Activated CD4-positive, alpha-beta memory T cell treated with anti-CD3 and anti-CD28 coated beads for 36 hours (primary cell): ENCODE data around the gene PCNX1. TPM values are rescaled to one million over a fixed set of nuclear protein-coding genes. Genes with fewer than 3 reads are reported as not detected.
"Not testable (repeated sequence)": the region's sequence is repeated elsewhere in the genome, so short reads cannot be mapped to it uniquely, and the experiment has no call there.

Source experiments
- CTCF ChIA-PET: fragments of 350-600 bp; sonication (Branson Sonifier 250); formaldehyde crosslinking; loops from one replicate; lab custom pipeline; 2021; ENCODE audit warnings: antibody characterized with exemption, inconsistent platforms; lab: Charles Lee
- POLR2A ChIA-PET: fragments of 350-600 bp; sonication (Branson Sonifier 250); formaldehyde crosslinking; loops from one replicate; lab custom pipeline; 2021; ENCODE audit warnings: antibody characterized with exemption; lab: Charles Lee
- DNase-seq: peaks from one replicate; pipeline ENCODE4 v3.0.0-alpha.2; 2020
- H3K27ac Mint-ChIP-seq: one replicate; pipeline ENCODE4 v1.8.0; 2021; ENCODE audit warnings: mixed read lengths
- H3K27me3 Mint-ChIP-seq: one replicate; pipeline ENCODE4 v1.8.0; 2021; ENCODE audit warnings: mixed read lengths
- H3K36me3 Mint-ChIP-seq: one replicate; pipeline ENCODE4 v1.8.0; 2021; ENCODE audit warnings: mixed read lengths
- H3K4me1 Mint-ChIP-seq: one replicate; pipeline ENCODE4 v1.8.0; 2021; ENCODE audit warnings: low read depth, mixed read lengths
- H3K4me3 Mint-ChIP-seq: one replicate; pipeline ENCODE4 v1.8.0; 2021; ENCODE audit warnings: mild to moderate bottlenecking, mixed read lengths
- H3K9me3 Mint-ChIP-seq: one replicate; pipeline ENCODE4 v1.8.0; 2021; ENCODE audit warnings: mixed read lengths
- intact Hi-C: fragments of 100-400 bp; cut with micrococcal nuclease; formaldehyde crosslinking; loops from one replicate; pipeline ENCODE4 v1.15.1; 2023
- total RNA-seq, 2 experiments: library from RNA; stranded (reverse); gene quantifications; one replicate each; pipeline ENCODE4 v1.2.3, GENCODE V29; 2021

The PCNX1 gene
- total RNA-seq, 2 experiments from 2014 or later = 39.2 to 44.4 TPM

GRCh38 chr14:70941637-70942341 lies 34.5 kb downstream of the PCNX1 start:
- CTCF ChIA-PET = interaction anchor here (0.8 to 3.0 kb wide), 11 partner anchors 11 to 40 kb away, joined by 3 to 27 read pairs (median 4); partner anchors contain the start of gene PCNX1

GRCh38 chr14:70942342-70942706 lies 35.1 kb downstream of the PCNX1 start:
- H3K4me1 Mint-ChIP-seq = peaks cover 73% of the 10 kb centered on the region
- ChIA-PET POLR2A (interaction anchor here (0.6 to 1.1 kb wide), 2 partner anchors 11 to 13 kb away, joined by 3 read pairs; no protein-coding TSS in a partner anchor), CTCF (interaction anchor here (0.8 to 3.0 kb wide), 8 partner anchors 11 to 41 kb away, joined by 3 to 27 read pairs (median 4); partner anchors contain the start of gene PCNX1)
- peak overlapping the region; percentile 74 for H3K27ac Mint-ChIP-seq
- H3K9me3 Mint-ChIP-seq = peaks cover 42% of the 10 kb centered on the region
- H3K4me3 Mint-ChIP-seq = no peak overlapping the region
- peaks cover 61% of the 10 kb centered on the region for H3K36me3 Mint-ChIP-seq
- no peak for DNase-seq
- intact Hi-C loops = loop anchor here (1.0 kb wide), 1 partner anchor 8 kb away; no protein-coding TSS in a partner anchor
- no peaks in the 10 kb centered on the region for H3K27me3 Mint-ChIP-seq

More at GRCh38 chr14:70941637-70942341, 34.5 kb downstream of the PCNX1 start:
- Mint-ChIP-seq H3K27ac (peak overlapping the region; percentile 86), H3K36me3 (peaks cover 56% of the 10 kb centered on the region), H3K4me1 (peaks cover 76% of the 10 kb centered on the region), H3K9me3 (peaks cover 43% of the 10 kb centered on the region), H3K4me3 (peak overlapping the region; percentile 57)
- POLR2A ChIA-PET = interaction anchor here (1.1 to 1.4 kb wide), 2 partner anchors 11 to 34 kb away, joined by 3 to 4 read pairs; partner anchors contain the start of gene PCNX1
- H3K27me3 Mint-ChIP-seq = not testable (repeated sequence)
- intact Hi-C loops = loop anchor here (1.0 kb wide), 1 partner anchor 7 kb away; no protein-coding TSS in a partner anchor
- peak; percentile 91 for DNase-seq

- peak overlapping the region; percentile 74 for H3K27ac Mint-ChIP-seq
- not testable (repeated sequence) for H3K27me3 Mint-ChIP-seq, H3K4me3 Mint-ChIP-seq
- intact Hi-C loops = loop anchor here (1.0 kb wide), 1 partner anchor 8 kb away; no protein-coding TSS in a partner anchor
- peaks cover 69% of the 10 kb centered on the region for H3K4me1 Mint-ChIP-seq
- peaks cover 46% of the 10 kb centered on the region for H3K9me3 Mint-ChIP-seq
- CTCF ChIA-PET = interaction anchor here (0.8 to 3.0 kb wide), 8 partner anchors 11 to 41 kb away, joined by 3 to 27 read pairs (median 4); partner anchors contain the start of gene PCNX1
- POLR2A ChIA-PET = interaction anchor here (0.6 kb wide), 1 partner anchor 12 kb away, joined by 3 read pairs; no protein-coding TSS in a partner anchor
- peak; percentile 49 for DNase-seq
- H3K36me3 Mint-ChIP-seq = peaks cover 63% of the 10 kb centered on the region
Observed at GRCh38 chr14:70942721-70943120, 35.5 kb downstream of the PCNX1 start.

GRCh38 chr14:70943838-70944237 lies 36.6 kb downstream of the PCNX1 start:
- Mint-ChIP-seq H3K9me3 (peaks cover 50% of the 10 kb centered on the region), H3K36me3 (peaks cover 70% of the 10 kb centered on the region), H3K4me1 (peaks cover 61% of the 10 kb centered on the region), H3K4me3 (no peak overlapping the region), H3K27me3 (no peaks in the 10 kb centered on the region), H3K27ac (peak overlapping the region; percentile 14)
- POLR2A ChIA-PET = no interaction called here
- CTCF ChIA-PET = interaction anchor here (1.0 to 1.2 kb wide), 2 partner anchors 10 to 37 kb away, joined by 3 to 5 read pairs; partner anchors contain the start of gene PCNX1
- no peak for DNase-seq
- intact Hi-C loops = no loop called here

- H3K9me3 Mint-ChIP-seq = peaks cover 33% of the 10 kb centered on the region
Observed at GRCh38 chr14:70947739-70948138, 40.5 kb downstream of the PCNX1 start.

GRCh38 chr14:70952485-70952884 lies 45.2 kb downstream of the PCNX1 start:
- Mint-ChIP-seq H3K4me1 (peaks cover 40% of the 10 kb centered on the region), H3K27me3 (no peaks in the 10 kb centered on the region), H3K4me3 (no peak overlapping the region), H3K9me3 (peaks cover 6% of the 10 kb centered on the region), H3K27ac (no peak overlapping the region), H3K36me3 (peaks cover 20% of the 10 kb centered on the region)
- no peak for DNase-seq
- intact Hi-C loops = no loop called here
- CTCF ChIA-PET = interaction anchor here (0.9 to 6.5 kb wide), 8 partner anchors 11 to 133 kb away, joined by 3 to 124 read pairs (median 13); partner anchors contain the start of gene PCNX1
- POLR2A ChIA-PET = interaction anchor here (1.2 to 1.3 kb wide), 2 partner anchors 11 to 21 kb away, joined by 3 to 4 read pairs; no protein-coding TSS in a partner anchor

More at GRCh38 chr14:70947739-70948138, 40.5 kb downstream of the PCNX1 start:
- Mint-ChIP-seq H3K27ac (no peak overlapping the region), H3K4me1 (peaks cover 27% of the 10 kb centered on the region), H3K27me3 (no peaks in the 10 kb centered on the region), H3K36me3 (peaks cover 60% of the 10 kb centered on the region), H3K4me3 (no peak overlapping the region)
- POLR2A ChIA-PET = no interaction called here
- DNase-seq = no peak
- CTCF ChIA-PET = interaction anchor here (1.5 kb wide), 1 partner anchor 40 kb away, joined by 5 read pairs; the partner anchor contains the start of gene PCNX1
- intact Hi-C loops = no loop called here

- Mint-ChIP-seq H3K4me3 (no peak overlapping the region), H3K9me3 (no peaks in the 10 kb centered on the region), H3K4me1 (peaks cover 45% of the 10 kb centered on the region), H3K27ac (no peak overlapping the region), H3K36me3 (peaks cover 13% of the 10 kb centered on the region), H3K27me3 (no peaks in the 10 kb centered on the region)
- intact Hi-C loops = no loop called here
- ChIA-PET POLR2A (interaction anchor here (0.7 kb wide), 1 partner anchor 67 kb away, joined by 3 read pairs; no protein-coding TSS in a partner anchor), CTCF (interaction anchor here (0.6 to 6.5 kb wide), 15 partner anchors 10 to 145 kb away, joined by 3 to 124 read pairs (median 5); partner anchors contain the start of genes MAP3K9 and PCNX1)
- no peak for DNase-seq
Observed at GRCh38 chr14:70954068-70954467, 46.8 kb downstream of the PCNX1 start.

- Mint-ChIP-seq H3K4me3 (no peak overlapping the region), H3K4me1 (peaks cover 45% of the 10 kb centered on the region), H3K27me3 (no peaks in the 10 kb centered on the region), H3K27ac (no peak overlapping the region), H3K36me3 (peaks cover 11% of the 10 kb centered on the region), H3K9me3 (no peaks in the 10 kb centered on the region)
- CTCF ChIA-PET = interaction anchor here (0.6 to 6.5 kb wide), 21 partner anchors 10 to 147 kb away, joined by 3 to 124 read pairs (median 6); partner anchors contain the start of genes MAP3K9 and PCNX1
- peak; percentile 57 for DNase-seq
- intact Hi-C loops = loop anchor here (1.0 kb wide), 3 partner anchors 49 to 139 kb away; partner anchors contain the start of gene PCNX1
- POLR2A ChIA-PET = interaction anchor here (0.7 to 1.4 kb wide), 2 partner anchors 13 to 37 kb away, joined by 3 to 4 read pairs; no protein-coding TSS in a partner anchor
Observed at GRCh38 chr14:70955543-70956480, 48.6 kb downstream of the PCNX1 start.

GRCh38 chr14:70956511-70956910 lies 49.3 kb downstream of the PCNX1 start:
- Mint-ChIP-seq H3K27ac (no peak overlapping the region), H3K9me3 (no peaks in the 10 kb centered on the region), H3K27me3 (no peaks in the 10 kb centered on the region), H3K4me1 (peaks cover 45% of the 10 kb centered on the region), H3K4me3 (no peak overlapping the region), H3K36me3 (peaks cover 9% of the 10 kb centered on the region)
- DNase-seq = no peak
- ChIA-PET POLR2A (no interaction called here), CTCF (interaction anchor here (2.6 to 6.5 kb wide), 4 partner anchors 16 to 137 kb away, joined by 12 to 124 read pairs (median 40); partner anchors contain the start of gene PCNX1)
- intact Hi-C loops = loop anchor here (1.0 kb wide), 3 partner anchors 49 to 139 kb away; partner anchors contain the start of gene PCNX1

- CTCF ChIA-PET = interaction anchor here (0.8 to 1.3 kb wide), 5 partner anchors 50 to 141 kb away, joined by 3 to 7 read pairs (median 5); partner anchors contain the start of gene PCNX1
- no peak for DNase-seq
- Mint-ChIP-seq H3K9me3 (no peaks in the 10 kb centered on the region), H3K4me3 (no peak overlapping the region), H3K36me3 (peaks cover 6% of the 10 kb centered on the region), H3K27ac (no peak overlapping the region), H3K4me1 (peaks cover 48% of the 10 kb centered on the region), H3K27me3 (no peaks in the 10 kb centered on the region)
- POLR2A ChIA-PET = no interaction called here
- intact Hi-C loops = no loop called here
Observed at GRCh38 chr14:70957710-70958109, 50.5 kb downstream of the PCNX1 start.
